ENCODE measurements around the gene SGTB.
"Not testable (repeated sequence)": the region's sequence is repeated elsewhere in the genome, so short reads cannot be mapped to it uniquely, and the experiment has no call there.

Gene SGTB

GRCh38 chr5:65742565-65743231 is 20.8 kb upstream of the SGTB start:
- peak; percentile 61 for DNase-seq
- in situ Hi-C loops (cut with HindIII; ENCODE audit: low pct_ligation_motif_present, low sequenced_read_pairs), result no loop called here
- H3K27me3 ChIP-seq (replicated peaks), result no peaks in the 10 kb centered on the region
- peak overlapping the region; percentile 19 for H3K27ac ChIP-seq
- TF ChIP-seq, protein P1, sequence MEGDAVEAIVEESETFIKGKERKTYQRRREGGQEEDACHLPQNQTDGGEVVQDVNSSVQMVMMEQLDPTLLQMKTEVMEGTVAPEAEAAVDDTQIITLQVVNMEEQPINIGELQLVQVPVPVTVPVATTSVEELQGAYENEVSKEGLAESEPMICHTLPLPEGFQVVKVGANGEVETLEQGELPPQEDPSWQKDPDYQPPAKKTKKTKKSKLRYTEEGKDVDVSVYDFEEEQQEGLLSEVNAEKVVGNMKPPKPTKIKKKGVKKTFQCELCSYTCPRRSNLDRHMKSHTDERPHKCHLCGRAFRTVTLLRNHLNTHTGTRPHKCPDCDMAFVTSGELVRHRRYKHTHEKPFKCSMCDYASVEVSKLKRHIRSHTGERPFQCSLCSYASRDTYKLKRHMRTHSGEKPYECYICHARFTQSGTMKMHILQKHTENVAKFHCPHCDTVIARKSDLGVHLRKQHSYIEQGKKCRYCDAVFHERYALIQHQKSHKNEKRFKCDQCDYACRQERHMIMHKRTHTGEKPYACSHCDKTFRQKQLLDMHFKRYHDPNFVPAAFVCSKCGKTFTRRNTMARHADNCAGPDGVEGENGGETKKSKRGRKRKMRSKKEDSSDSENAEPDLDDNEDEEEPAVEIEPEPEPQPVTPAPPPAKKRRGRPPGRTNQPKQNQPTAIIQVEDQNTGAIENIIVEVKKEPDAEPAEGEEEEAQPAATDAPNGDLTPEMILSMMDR (IDR thresholded peaks at IDR 0.05; ENCODE audit: low read depth, low read length, missing control alignments), result peak; percentile 73
- no peaks in the 10 kb centered on the region for H3K36me3 ChIP-seq (replicated peaks)
- H3K4me3 ChIP-seq (ENCODE audit: low read depth, low read length), result no peak overlapping the region

DNA sequence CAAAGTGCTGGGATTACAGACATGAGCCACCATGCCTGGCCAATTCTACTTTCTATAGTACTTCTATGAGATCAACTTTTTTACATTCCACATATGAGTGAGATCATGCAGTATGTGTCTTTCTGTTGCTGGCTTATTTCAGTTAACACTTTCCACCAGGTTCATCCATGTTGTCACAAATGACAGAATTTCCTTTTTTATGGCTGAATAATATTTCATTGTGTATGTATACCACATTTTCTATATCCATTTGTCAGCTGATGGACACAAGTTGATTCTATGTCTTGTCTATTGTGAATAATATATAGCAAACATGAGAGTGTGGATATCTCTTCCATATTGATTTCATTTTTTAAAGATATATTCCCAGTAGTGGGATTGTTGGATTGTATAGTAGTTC is 17.3 kb upstream of the SGTB start:
- in situ Hi-C loops (cut with HindIII; ENCODE audit: low pct_ligation_motif_present, low sequenced_read_pairs), result no loop called here
- TF ChIP-seq, protein P1 (IDR thresholded peaks at IDR 0.05; ENCODE audit: low read depth, low read length, missing control alignments), result no peak
- Histone ChIP-seq H3K4me3 (ENCODE audit: low read depth, low read length) (no peak overlapping the region), H3K27ac (no peak overlapping the region), H3K27me3 (replicated peaks) (no peaks in the 10 kb centered on the region), H3K36me3 (replicated peaks) (no peaks in the 10 kb centered on the region)
- no peak for DNase-seq

DNA sequence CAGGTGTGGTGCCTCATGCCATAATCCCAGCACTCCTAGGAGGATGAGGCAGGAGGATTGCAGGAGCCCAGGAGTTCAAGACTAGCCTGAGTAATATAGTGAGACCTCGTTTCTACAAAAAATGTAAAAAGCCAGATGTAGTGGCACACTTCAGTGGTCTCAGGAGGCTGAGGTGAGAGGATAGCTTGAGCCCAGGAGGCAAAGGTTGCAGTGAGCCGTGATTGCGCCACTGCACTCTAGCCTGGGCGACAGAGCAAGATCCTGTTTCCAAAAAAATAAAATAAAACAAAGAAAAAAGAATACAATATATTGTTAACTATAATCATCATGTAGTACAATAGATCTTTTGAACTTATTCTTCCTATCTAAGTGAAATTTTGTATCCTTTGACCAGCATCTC is 16.4 kb upstream of the SGTB start:
- Histone ChIP-seq H3K27me3 (replicated peaks) (no peaks in the 10 kb centered on the region), H3K4me3 (ENCODE audit: low read depth, low read length) (no peak overlapping the region), H3K27ac (no peak overlapping the region), H3K36me3 (replicated peaks) (no peaks in the 10 kb centered on the region)
- TF ChIP-seq, protein P1 (IDR thresholded peaks at IDR 0.05; ENCODE audit: low read depth, low read length, missing control alignments), result no peak
- in situ Hi-C loops (cut with HindIII; ENCODE audit: low pct_ligation_motif_present, low sequenced_read_pairs), result no loop called here
- DNase-seq, result no peak

- Histone ChIP-seq H3K27ac (no peak overlapping the region), H3K36me3 (replicated peaks) (no peaks in the 10 kb centered on the region), H3K4me3 (ENCODE audit: low read depth, low read length) (no peak overlapping the region), H3K27me3 (replicated peaks) (no peaks in the 10 kb centered on the region)
- in situ Hi-C loops (cut with HindIII; ENCODE audit: low pct_ligation_motif_present, low sequenced_read_pairs), result no loop called here
- no peak for DNase-seq
- TF ChIP-seq, protein P1 (IDR thresholded peaks at IDR 0.05; ENCODE audit: low read depth, low read length, missing control alignments), result no peak
These were observed 15.9 kb upstream of the SGTB start for GRCh38 chr5:65737842-65738241.

- Histone ChIP-seq H3K27ac (no peak overlapping the region), H3K27me3 (replicated peaks) (no peaks in the 10 kb centered on the region), H3K36me3 (replicated peaks) (no peaks in the 10 kb centered on the region), H3K4me3 (ENCODE audit: low read depth, low read length) (no peak overlapping the region)
- no peak for DNase-seq
- TF ChIP-seq, protein P1 (IDR thresholded peaks at IDR 0.05; ENCODE audit: low read depth, low read length, missing control alignments), result no peak
- in situ Hi-C loops (cut with HindIII; ENCODE audit: low pct_ligation_motif_present, low sequenced_read_pairs), result no loop called here
These were observed 14.1 kb upstream of the SGTB start for GRCh38 chr5:65736011-65736410.

- in situ Hi-C loops (cut with HindIII; ENCODE audit: low pct_ligation_motif_present, low sequenced_read_pairs), result no loop called here
These were observed 13.0 kb upstream of the SGTB start for GRCh38 chr5:65734921-65735320.

GRCh38 chr5:65734196-65734775 is 12.4 kb upstream of the SGTB start:
- H3K4me3 ChIP-seq (ENCODE audit: low read depth, low read length); H3K27me3 ChIP-seq (replicated peaks); DNase-seq; in situ Hi-C loops (cut with HindIII; ENCODE audit: low pct_ligation_motif_present, low sequenced_read_pairs); H3K36me3 ChIP-seq (replicated peaks); H3K27ac ChIP-seq: not testable (repeated sequence)

More at GRCh38 chr5:65734921-65735320, 13.0 kb upstream of the SGTB start:
- TF ChIP-seq, protein P1 (IDR thresholded peaks at IDR 0.05; ENCODE audit: low read depth, low read length, missing control alignments), result no peak
- H3K36me3 ChIP-seq (replicated peaks), result no peaks in the 10 kb centered on the region
- DNase-seq, result no peak
- no peak overlapping the region for H3K4me3 ChIP-seq (ENCODE audit: low read depth, low read length)
- H3K27ac ChIP-seq, result no peak overlapping the region
- no peaks in the 10 kb centered on the region for H3K27me3 ChIP-seq (replicated peaks)

DNA sequence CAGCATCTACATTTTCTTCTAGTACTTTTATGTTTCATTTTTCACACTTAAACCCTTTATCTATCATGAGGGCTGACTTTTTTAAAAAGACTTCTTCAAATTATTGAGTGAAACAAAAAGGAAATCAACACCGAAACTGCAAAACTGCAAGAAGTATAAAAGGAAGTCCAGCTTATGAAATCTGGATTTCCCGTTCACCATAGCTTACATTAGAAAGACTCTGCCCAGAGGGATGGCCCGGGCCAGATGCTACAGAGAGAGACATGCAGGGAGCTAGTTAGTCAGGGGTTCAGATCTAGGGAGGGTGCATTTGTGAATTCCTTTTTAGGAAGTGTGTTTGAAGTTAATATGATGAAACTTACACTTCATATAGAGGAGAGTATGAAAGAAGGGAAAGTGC is 10.1 kb upstream of the SGTB start:
- DNase-seq; H3K27me3 ChIP-seq (replicated peaks); in situ Hi-C loops (cut with HindIII; ENCODE audit: low pct_ligation_motif_present, low sequenced_read_pairs); H3K36me3 ChIP-seq (replicated peaks); H3K4me3 ChIP-seq (ENCODE audit: low read depth, low read length); H3K27ac ChIP-seq: not testable (repeated sequence)
